GM18505 (cell line): ENCODE results near the gene DHX35.
"Not testable (repeated sequence)": the region's sequence is repeated elsewhere in the genome, so short reads cannot be mapped to it uniquely, and the experiment has no call there.

Experiments
- ATAC-seq: cut with Tn5 transposase; IDR thresholded peaks from one replicate; pipeline ENCODE4 v1.9.1; 2021; ENCODE audit not compliant: unreplicated experiment
- POLR2A ChIP-seq: IDR thresholded peaks from 4 replicates; pipeline ENCODE4 v1.6.1; 2011; ENCODE audit warnings: borderline replicate concordance; ENCODE audit not compliant: insufficient read depth, insufficient read length; ENCODE audit errors: extremely low read depth

Gene DHX35

GRCh38 chr20:38973645-38974044, 11.5 kb downstream of the DHX35 start:
- TF ChIP-seq POLR2A: no peak
- no peak for ATAC-seq

GRCh38 chr20:38975539-38976120, 13.5 kb downstream of the DHX35 start:
- no peak for TF ChIP-seq POLR2A
- no peak for ATAC-seq

GRCh38 chr20:38979434-38979833, 17.3 kb downstream of the DHX35 start:
- ATAC-seq: no peak

GRCh38 chr20:38979842-38980241, 17.7 kb downstream of the DHX35 start:
- no peak for ATAC-seq
- TF ChIP-seq POLR2A: no peak

More at GRCh38 chr20:38979434-38979833, 17.3 kb downstream of the DHX35 start:
- TF ChIP-seq POLR2A: no peak

GRCh38 chr20:38982291-38982690, 20.1 kb downstream of the DHX35 start:
- ATAC-seq: no peak
- no peak for TF ChIP-seq POLR2A

GRCh38 chr20:38985060-38985459, 22.9 kb downstream of the DHX35 start:
- no peak for ATAC-seq
- no peak for TF ChIP-seq POLR2A

GRCh38 chr20:38985603-38986170, 23.5 kb downstream of the DHX35 start:
- no peak for ATAC-seq
- TF ChIP-seq POLR2A: no peak

- no peak for ATAC-seq
- no peak for TF ChIP-seq POLR2A
These were observed 24.5 kb downstream of the DHX35 start for GRCh38 chr20:38986663-38987062.

GRCh38 chr20:38987777-38988176, 25.6 kb downstream of the DHX35 start:
- peak; percentile 74 for ATAC-seq
- no peak for TF ChIP-seq POLR2A

GRCh38 chr20:38990728-38991127, 28.6 kb downstream of the DHX35 start:
- TF ChIP-seq POLR2A: no peak
- ATAC-seq: no peak

- TF ChIP-seq POLR2A: no peak
- ATAC-seq: no peak
These were observed 29.9 kb downstream of the DHX35 start for GRCh38 chr20:38991814-38992704.

GRCh38 chr20:38995536-38996044, 33.4 kb downstream of the DHX35 start:
- no peak for ATAC-seq
- TF ChIP-seq POLR2A: no peak

GRCh38 chr20:38996866-38997265, 34.7 kb downstream of the DHX35 start:
- not testable (repeated sequence) for ATAC-seq

GRCh38 chr20:38997622-38998021, 35.5 kb downstream of the DHX35 start:
- ATAC-seq: peak; percentile 89
- no peak for TF ChIP-seq POLR2A

GRCh38 chr20:38999217-38999616, 37.1 kb downstream of the DHX35 start:
- ATAC-seq: no peak
- no peak for TF ChIP-seq POLR2A
